COLO829 (cell line): ENCODE measurements around the gene COL4A6.

Experiments used
- DNase-seq: peaks from one replicate; pipeline ENCODE4 v3.0.0; 2012; ENCODE audit warnings: low spot score

COL4A6 gene

DNA sequence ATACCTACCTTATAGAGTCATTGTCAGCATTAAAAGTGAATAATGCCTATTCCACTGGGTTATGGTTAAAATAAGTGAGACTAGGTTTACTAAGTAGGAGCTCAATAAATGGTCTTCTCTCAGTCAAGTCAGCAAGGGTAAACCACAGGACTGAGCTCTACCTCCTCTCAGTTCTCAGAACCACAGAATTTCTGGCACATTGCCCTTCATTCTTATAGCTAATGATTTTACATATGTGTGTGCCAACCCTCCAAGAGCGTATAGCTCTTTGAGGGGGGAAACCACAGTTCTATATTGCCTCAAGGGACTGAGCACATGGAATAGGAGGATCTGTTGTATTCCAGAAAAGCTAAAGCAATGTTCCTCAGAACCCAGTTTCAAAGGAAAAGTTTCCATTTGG is 221.8 kb downstream of the COL4A6 start:
- DNase-seq, result peak; percentile 21

DNA sequence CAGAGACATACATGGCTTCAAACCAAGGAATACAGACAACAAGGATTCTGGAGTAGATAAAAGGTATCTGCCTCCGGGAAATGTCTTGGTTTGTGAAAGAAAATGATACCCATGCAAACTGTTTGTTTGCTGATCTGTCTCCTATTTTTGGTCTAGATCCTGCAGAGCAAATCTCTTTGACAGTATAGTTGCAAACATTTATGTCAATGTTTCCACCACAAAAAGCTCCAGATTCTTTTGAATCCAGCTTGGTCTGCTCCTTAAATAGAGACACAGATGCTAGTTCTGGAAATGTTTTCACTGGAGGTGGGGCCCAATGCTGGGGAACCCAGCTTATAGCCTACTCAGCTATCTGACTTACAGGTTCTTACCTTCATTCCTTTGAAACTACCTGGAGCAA is 226.9 kb downstream of the COL4A6 start:
- no peak for DNase-seq

DNA sequence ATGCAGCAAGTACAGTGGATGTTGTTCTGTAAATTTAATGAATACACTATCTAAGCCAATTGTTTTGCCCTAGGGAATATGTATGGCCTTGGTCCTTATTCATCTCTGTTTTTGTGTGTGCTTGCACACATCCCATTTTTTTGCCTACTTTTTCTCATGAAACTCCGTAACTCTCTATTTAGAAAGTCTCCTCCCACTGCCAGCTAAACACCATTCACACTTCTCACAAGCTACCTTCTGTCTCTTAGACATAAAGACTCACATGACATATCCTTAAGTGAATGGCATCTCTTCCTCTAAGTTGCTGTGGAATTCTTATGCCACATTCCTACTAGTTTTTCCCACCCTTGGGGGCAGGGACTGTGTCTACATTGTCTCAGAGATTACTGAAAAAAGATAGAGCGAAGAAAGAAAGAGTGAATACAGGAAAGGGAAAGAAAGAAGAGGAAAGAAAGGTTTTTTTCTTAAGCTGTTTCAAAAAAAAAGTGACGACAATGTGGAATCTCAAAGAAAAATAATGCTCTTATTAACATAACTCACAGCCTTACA is 229.1 kb downstream of the COL4A6 start:
- peak; percentile 64 for DNase-seq

DNA sequence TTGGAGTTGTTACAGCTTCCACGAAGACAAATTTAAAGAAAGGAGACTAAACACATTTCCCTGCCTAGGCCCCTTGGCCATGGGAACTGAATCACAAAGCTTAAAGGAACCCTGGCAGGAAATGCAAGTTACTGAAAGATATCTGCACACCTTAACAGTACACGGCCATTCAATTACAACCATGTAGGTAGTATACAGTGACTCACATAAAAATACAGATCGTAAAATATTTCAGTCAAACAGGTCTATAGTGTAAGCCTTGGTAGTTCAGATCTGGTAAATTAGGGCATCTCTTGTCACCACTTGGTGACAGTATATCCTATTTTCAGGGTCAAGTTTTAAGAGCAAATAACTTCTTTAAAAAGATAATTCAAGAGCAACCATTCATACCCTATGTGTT is 234.7 kb downstream of the COL4A6 start:
- no peak for DNase-seq

DNA sequence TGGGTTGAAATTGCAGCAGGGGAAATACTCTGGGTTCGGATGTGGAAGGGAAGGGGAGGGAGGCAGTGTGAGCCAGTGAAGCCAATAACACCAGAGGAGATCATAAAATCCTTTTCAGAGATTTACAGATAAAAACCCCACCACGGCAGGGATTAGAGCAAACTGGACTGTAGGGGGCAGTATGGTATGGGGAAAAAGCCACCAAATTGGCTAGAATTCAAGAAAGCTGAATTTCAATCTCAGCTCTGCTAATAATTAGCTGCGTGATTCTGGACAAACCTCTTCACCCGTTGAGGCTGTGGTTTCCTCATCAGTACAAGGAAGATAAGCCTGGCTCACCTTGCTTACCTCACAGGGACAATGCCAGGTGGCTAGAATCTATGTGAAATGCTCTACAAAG is 238.5 kb downstream of the COL4A6 start:
- peak; percentile 23 for DNase-seq

DNA sequence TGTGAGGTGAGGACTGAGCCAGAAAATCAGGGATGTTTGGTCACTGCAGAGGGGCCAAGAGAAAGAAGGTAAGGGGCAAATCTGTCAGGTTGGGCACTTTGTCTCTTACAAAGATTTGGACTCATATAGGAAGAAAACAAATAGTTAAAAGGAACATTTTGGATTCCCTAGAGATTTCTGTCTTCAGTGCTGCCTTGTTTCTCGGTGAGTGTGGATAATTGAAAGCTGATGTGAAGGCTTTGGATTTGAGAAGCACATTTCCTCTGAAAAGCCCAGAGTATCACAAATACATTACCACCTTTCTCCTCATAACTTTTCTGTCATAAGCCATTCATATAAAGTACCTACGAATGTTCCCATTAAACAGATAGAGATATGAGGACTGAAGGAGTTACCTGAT is 239.2 kb downstream of the COL4A6 start:
- no peak for DNase-seq

DNA sequence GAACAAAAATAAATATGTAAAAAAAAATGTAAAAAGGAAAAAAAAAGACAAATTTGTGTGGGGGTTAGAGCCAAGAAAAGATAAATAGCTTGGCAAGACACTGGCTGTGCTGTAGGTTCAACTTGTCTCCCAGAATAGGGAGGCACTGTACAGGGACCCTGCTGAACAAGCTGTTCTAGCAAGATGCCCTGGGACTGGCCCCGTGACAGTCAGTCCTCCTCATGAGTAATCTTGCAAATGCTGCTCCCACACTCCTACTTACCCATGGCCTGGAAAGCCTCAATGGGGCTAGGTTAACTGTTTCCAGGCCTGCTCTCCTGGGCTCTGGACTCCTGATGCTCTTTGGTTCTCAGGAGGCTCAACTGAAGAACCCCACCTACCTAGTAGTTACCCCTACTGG is 239.8 kb downstream of the COL4A6 start:
- DNase-seq, result no peak

DNA sequence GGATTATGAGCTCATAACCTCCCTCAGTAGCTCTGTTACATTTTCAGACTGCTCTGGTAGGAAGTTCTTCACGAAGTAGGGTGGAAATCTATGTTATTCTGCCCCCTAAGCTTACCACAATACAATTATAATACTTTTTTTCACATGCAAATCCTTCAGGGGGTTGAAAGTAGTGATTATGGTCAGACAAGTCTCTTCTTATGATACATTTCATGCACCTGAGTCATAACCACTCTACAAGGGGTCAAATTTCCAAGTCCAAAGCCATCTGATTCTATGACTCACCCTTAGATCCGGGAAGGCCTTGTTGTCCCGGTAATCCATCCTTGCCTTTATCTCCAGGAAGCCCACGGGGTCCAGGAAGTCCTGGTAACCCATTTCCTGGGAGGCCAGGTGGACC is 251.4 kb downstream of the COL4A6 start:
- peak; percentile 76 for DNase-seq

DNA sequence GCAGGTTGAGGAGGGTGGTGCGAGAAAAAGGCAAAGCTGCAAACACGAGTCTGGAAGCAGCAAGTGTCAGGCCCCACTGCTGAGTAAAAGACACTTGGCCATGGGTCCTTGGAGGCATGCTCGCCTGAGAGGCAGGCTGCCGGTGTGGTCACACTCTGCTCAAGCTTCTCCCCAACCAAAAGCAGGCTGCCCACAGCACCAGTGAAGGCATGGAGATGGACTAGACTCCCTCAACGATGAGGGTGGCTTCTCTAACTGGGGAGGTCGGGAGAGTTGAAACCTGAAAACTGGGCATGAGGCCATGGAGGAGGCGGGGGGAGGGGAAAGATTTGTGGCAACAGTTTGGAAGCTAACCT is 260.1 kb downstream of the COL4A6 start:
- DNase-seq, result no peak

DNA sequence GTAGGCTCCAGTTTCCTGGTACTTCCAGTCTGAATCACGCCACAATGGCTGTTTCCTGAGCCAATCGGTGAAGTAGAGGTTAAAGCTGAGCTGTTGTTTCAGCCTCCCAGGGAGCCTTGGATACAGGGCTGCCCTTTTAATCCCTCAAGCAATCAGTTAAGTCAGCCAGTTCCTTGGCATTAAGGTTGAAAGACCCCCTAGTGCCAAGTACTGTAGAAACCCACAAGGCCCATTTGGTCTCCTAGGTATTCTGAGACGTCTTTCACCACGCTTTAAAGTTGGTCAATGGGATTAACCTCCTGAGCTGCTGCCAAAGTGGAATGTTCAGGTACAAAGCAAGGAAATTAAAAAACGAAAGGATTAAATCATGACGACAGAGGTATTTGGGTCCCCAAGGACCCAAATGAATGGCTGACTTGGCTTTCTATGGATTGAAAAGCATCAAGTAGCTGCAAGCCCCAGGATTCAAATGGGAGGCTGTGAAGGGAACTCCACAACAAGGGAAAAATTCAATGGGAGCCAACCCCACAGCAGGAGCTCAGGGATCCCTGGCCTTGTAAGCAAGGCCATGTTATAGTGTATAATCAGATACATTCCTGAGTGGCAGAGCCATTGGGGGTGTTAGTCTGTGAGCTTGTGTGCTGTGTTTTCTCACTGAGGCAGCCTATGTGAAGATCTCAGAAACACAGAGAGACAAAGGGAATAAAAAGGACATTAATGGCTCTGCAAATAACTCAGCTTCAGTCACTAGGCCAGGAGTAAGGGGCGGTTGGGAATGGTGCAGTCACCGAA is 260.7 kb downstream of the COL4A6 start:
- DNase-seq, result no peak

DNA sequence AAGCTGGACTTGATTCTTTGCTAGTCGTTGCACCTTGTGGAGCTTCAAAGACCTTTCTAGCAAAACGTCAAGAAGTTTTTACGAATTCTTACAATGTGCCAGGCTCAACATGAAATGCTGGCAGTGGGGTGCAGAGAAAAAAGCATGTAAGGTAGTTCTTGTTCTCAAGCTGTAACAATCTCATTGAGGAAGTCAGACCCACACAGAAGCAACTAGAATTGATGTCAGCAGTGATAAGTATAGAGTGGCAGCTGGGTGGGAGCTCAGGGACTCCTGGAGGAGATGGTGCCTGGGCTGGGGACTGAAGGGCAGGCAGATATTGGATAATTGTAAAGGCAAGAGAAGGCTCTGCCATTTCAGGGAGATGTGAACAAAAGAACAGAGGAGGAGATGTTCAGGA is 264.3 kb downstream of the COL4A6 start:
- DNase-seq, result no peak

DNA sequence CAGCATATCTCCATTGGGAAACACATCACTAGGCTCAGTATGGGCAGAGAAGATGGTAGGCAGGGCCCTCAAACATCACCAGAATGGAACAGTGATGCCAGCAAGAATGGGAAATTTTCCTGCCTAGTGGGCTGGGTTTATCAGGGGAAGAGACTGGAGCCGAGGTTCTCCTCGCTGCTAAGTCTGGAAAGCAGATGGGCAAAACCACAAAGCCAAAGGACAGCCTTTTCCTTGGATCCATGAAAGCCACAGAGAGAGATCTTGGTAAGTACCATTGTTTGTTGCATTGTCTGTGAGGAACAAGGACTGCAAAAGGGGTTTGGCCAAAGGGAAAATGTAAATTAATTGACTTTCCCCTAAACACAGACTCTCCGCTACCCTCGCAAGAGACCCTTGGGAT is 266.6 kb downstream of the COL4A6 start:
- no peak for DNase-seq

DNA sequence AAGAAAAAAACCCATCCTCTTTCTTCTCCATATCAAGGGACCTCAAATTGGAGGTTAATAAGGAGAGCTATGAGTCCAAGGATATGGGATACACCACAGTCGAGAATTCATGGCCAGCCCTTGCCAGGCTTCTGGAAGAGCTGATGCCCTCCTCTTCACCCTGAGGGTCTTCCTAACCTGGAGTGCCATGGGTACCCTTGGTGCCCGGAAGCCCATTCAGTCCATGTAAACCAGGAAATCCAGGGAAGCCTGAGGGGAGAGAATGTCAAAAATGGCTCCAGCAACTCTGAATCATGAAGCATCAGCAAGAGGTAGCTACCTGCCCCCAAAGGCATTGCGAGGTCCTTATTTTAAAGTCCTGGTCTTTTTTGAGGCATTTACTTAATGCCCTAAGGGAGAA is 268.5 kb downstream of the COL4A6 start:
- DNase-seq, result no peak

DNA sequence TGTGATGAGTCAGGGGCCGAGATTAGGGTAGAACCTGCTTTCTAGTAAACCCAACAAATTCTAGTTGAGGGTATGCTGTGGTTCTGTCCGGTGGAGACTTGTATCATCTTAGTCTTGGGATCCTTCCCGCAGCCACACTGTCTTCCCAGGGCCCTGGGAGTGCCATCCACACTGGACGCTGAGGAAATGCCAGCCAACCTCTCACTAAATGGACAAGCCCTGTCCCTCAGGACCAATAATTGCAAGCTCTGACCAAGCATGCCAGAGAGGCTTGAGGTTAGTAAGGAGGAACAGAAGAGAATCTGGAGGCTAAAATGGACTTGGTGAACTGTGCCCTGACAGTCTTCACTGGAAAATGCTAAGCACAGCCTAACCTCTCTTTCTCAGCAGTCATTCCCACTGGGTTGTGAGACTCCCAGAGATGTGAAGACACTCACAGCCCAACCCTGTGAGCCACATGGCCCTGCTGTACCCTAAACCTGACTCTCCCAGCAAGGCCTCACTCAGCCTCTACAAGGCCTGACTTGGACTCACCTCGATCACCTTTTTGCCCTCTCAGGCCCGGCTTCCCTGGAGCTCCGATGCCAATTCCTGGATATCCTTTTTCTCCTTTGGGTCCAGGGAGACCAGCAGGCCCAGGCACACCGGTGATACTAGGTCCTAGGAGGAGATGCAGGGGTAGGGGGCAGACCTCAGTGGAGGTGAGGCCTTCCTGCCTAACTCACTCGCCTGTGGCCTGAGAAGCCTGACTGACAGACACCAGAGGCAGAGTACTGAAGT is 269.1 kb downstream of the COL4A6 start:
- DNase-seq, result no peak

DNA sequence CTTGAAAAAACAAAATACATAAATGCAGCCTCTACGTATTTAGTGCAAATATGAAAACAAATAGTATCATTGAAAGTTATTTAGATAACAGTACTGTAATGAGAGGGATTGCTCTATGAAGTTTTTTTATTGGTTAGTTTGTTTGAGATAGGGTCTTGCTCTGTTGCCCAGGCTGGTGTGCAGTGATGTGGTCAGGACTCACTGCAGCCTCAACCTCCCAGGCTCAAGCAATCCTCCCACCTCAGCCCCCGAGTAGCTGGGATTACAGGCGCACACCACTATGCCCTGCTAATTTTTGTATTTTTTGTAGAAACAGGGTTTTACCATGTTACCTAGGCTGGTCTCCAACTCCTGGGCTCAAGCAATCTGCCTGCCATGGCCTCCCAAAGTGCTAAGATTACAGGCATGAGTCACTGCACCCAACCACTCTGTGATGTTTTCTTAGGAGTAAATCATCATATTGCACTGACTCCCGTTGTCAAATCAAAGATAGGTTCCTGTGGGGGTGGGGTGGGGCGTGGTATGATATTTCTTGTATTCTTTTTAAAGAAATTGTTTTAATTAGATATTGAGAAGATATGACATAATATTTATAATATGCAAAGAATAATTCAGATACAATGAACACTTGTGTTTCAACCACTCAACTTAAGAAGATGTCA is 270.9 kb downstream of the COL4A6 start:
- peak; percentile 16 for DNase-seq

DNA sequence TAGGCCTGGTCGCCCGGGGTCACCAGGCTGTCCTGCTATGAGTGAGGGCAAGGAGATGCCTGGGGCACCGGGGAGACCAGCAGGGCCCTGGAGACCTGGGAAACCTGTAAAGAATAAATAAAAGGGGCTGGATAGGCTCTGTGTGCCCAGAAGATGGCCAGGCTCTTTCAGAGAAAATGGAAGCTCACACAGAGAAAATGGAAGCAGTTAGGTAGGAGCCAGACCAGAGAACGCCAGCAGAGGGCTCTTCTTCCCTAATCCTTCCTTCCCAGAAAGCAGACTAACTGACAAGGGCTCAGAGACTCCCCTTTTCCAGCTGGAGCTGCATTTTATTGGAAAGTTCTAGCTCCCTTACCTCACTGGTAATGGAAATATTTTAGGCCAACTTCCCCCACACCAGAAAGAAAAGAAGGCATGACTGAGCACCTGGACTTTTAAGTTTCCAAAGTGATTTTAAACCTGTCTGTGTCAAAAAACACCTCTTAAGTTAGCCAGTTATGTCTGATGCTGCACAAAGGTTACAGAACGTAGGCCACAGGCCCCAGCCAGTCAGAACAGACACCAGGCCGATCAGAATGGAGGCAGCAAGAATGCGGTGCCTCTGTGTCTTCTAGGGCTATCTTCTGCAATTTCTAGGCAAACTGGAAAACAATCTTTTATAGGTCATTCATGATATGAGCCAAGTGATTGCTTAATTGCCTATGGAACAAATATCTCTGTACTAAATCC is 272.7 kb downstream of the COL4A6 start:
- DNase-seq, result peak; percentile 25

DNA sequence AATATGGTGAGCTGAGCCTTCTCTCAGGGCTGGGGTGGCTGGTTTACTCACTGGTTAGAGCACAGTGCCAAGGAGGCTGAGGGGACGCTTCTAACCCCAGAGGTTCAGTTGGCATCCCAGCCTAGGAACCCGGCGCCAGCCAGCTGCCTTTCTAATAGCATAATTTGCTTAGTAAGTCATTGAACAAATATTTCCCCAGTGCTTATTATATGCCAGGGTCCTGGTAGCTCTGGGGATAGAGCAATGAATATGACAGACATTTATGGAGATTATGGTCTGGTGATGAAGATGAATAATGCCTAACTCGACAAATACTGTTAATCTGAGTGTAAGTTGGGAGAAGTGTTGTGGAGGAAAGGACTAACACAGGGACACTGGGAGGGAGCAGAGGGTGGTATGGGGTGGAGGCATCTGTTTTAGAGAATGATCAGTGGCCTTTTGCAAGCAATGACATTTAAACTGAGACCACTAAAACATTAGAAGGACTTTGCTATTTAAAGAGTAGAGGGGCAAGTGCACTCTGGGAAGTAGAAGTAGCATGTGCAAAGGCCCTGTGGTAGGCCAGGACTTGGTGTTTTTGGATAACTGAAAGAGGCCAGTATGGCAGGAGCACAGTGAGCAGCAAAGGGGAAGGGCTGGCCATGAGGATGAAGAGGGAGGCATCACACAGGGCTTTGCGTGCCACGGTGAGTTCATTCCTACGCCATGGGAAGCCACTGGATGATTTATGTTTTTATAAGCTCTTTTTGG is 274.7 kb downstream of the COL4A6 start:
- no peak for DNase-seq

DNA sequence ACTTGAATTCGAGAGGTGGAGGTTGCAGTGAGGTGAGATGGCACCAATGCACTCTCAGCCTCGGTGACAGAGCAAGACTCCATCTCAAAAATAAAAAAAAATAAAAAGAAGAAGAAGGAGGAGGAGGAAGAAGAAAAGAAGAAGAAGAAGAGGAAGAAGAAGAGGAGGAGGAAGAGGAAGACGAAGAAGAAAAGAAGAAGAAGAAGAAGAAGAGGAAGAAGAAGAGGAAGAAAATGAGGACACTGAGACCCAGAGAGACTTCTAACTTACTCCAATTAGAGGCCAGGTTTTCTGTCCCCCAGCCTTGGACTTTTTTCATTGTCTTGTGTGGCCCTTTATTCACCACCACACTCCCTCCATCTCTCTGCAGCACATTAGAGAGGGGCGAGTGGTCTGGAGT is 276.0 kb downstream of the COL4A6 start:
- DNase-seq, result no peak

DNA sequence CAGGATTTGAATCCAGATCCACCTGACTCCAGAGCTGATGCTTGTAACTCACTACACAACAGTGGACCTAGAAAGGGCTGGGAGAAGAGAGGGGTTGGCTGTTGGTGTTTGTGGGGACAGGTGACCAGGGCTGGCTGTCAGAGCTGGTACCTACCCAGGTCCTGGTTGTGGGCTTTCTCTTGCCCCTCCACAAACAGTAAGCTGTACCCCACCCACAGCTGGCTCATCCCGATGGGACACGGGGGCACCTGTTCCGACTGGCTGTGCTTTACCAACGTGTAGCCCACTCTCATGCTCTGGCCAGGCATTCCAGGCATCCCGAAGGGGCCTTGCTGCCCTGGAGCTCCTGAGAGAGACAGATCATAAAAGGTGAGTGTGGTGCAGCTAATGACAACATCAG is 277.9 kb downstream of the COL4A6 start:
- DNase-seq, result no peak

DNA sequence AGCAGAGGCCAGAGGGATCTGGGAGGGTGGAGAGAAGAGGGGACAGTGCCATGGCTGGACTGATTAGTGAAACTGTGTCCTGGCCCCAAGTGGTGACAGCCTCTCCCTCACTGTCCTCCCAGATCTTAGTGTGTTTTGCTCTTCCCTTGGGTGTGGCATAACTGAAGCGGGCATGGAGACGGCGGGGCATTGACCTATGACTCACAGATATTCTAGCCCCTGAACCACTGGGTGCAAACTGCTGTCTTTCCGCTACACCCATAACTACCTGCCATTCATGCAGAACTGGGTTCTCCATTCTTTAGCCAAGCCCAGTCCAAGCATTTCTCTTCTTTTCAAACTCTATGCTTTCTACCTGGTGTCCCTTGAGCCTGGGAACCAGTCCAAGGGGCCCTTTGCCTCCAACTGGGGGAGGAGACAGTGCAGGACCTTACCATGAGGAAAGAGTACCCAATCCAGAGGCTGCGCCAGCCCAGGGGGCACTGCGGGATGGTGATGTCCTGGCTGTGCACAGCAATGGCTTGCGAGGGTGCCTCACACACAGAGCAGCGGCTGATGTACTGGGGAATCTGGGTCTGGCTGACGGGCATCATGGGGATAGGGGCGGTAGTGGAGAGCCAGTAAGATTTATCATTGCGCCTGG is 279.1 kb downstream of the COL4A6 start:
- no peak for DNase-seq

DNA sequence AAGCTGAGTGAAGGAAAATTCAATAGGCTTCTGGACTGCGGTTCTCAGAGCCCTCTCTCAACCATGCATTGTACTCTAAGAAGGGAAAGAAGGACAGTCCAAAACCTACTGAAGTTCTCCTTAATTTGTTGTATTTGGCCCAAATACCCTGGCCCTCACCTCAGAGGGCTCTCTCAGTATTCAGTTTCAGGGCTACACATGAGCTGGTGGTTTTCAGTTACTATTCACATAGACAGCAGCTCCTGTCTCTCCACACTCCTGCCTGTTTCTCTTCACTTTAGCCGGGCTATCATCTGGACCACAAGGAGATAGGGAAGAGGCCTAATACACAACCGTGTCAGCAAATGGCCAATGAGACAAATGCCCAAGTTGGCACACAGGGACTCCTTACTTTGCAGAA is 280.6 kb downstream of the COL4A6 start:
- no peak for DNase-seq
